ENCODE data around the gene E2F1.

DNA sequence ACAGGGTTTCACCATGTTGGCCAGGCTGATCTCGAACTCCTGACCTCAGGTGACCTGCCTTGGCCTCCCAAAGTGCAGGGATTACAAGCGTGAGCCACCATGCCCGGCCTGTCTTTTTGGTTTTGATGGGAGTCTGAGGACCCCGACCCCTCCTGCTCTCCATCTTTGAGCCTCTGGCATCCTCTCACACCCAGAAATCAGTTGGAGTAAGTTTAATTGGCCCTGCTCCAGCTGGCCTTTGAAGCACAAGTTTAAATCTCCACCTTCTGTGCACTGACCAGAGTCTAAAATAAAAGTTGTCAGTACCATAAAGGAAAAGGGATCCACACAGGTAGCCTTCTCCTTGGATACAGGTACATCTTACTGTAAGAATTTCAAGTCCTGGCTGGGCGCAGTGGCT, 40.0 kb downstream of the E2F1 start:
- TF ChIP-seq, protein P1, sequence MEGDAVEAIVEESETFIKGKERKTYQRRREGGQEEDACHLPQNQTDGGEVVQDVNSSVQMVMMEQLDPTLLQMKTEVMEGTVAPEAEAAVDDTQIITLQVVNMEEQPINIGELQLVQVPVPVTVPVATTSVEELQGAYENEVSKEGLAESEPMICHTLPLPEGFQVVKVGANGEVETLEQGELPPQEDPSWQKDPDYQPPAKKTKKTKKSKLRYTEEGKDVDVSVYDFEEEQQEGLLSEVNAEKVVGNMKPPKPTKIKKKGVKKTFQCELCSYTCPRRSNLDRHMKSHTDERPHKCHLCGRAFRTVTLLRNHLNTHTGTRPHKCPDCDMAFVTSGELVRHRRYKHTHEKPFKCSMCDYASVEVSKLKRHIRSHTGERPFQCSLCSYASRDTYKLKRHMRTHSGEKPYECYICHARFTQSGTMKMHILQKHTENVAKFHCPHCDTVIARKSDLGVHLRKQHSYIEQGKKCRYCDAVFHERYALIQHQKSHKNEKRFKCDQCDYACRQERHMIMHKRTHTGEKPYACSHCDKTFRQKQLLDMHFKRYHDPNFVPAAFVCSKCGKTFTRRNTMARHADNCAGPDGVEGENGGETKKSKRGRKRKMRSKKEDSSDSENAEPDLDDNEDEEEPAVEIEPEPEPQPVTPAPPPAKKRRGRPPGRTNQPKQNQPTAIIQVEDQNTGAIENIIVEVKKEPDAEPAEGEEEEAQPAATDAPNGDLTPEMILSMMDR (IDR thresholded peaks at IDR 0.05), result no peak
- TF ChIP-seq POLR2A (IDR thresholded peaks at IDR 0.05), result no peak
